Psoas muscle (tissue), 8 donors: ENCODE results near the gene PCDH9. TPM values are rescaled to one million over a fixed set of nuclear protein-coding genes. Genes with fewer than 3 reads are reported as not detected.

ENCODE experiments used
- ATAC-seq, 4 donors: fragments of 200-7000 bp; cut with Tn5 transposase; one replicate each; pipeline ENCODE4 v1.9.1; 2020; ENCODE audit warnings: moderate library complexity in 3 of 4, mild to moderate bottlenecking in 2 of 4
- DNase-seq, 2 donors: peaks; one replicate each; pipeline ENCODE4 v3.0.0-alpha.2; 2020
- H3K27ac ChIP-seq: fragments of 200-600 bp; one replicate; pipeline ENCODE4 v1.8.0; 2022
- H3K27me3 ChIP-seq, 3 donors: fragments of 200-600 bp in 1 of 3; one replicate each; pipeline versions ENCODE4 v1.6.1 to v1.8.0; 2013 to 2022; ENCODE audit warnings: low read length in 2 of 3, mild to moderate bottlenecking in 2 of 3, moderate library complexity in 1 of 3; ENCODE audit not compliant: insufficient read depth in 3 of 3
- H3K36me3 ChIP-seq, 2 donors: fragments of 200-600 bp in 1 of 2; one replicate each; pipeline versions ENCODE4 v1.6.1 to v1.8.0; 2013 to 2022; ENCODE audit warnings: low read depth in 1 of 2, mild to moderate bottlenecking in 1 of 2, moderate library complexity in 1 of 2; ENCODE audit not compliant: insufficient read depth in 1 of 2
- H3K4me1 ChIP-seq: fragments of 200-600 bp; one replicate; pipeline ENCODE4 v1.8.0; 2022
- H3K4me3 ChIP-seq: fragments of 200-600 bp; one replicate; pipeline ENCODE4 v1.8.0; 2022; ENCODE audit warnings: mild to moderate bottlenecking
- H3K9me3 ChIP-seq: fragments of 200-600 bp; one replicate; pipeline ENCODE4 v1.8.0; 2022
- CTCF ChIP-seq: fragments of 200-600 bp; IDR thresholded peaks from one replicate; pipeline ENCODE4 v1.8.0; 2022; ENCODE audit warnings: antibody characterized with exemption
- WGBS, 3 donors: extraction: QIAGEN DNeasy Blood & Tissue Kit; methylation state at CpG; one replicate each; pipeline versions ENCODE4 v1.1.6 to v1.1.7; 2013; 5-methylcytosine and 5-hydroxymethylcytosine counted together
- intact Hi-C, 2 donors: fragments of 100-400 bp; cut with DNase I; formaldehyde crosslinking; loops; one replicate each; pipeline versions ENCODE4 v1.11.0 to v1.14.2; 2022
- polyA plus RNA-seq, 3 donors: library from polyadenylated mRNA; stranded (reverse); fragments of 200-250 nt; gene quantifications; one replicate each; pipeline ENCODE4 v1.2.3, GENCODE V29; 2013
- total RNA-seq, 4 donors: library from RNA; stranded (reverse); fragmentation: NEBNext Ultra II Directional in 2 of 4; extraction: Animal tissue kit (Norgen Biotek cat#: 25700) in 2 of 4; gene quantifications; one replicate each; pipeline versions ENCODE4 v1.2.1 to v1.2.4, GENCODE V29; 2021 to 2023
- donor health status: healthy with polysubstance abuse.
- donor health status: DM: no; HTN: no; CAD: no; lungs with moderate emphysema.
- donor health status: Bipolar disorder and iron deficiency.
- donor health status: healthy.
- donor health status: DM: yes; HTN: yes; CAD: no.
- donor health status: DM: no; HTN: no; CAD: no.
- donor health status: DM: no; HTN: no; CAD: no.
- donor health status: DM: yes; HTN: yes; CAD: no.

The PCDH9 gene
- total and polyA plus RNA-seq, 7 donors = 0.27 to 4.9 (median 2.1) TPM

- Histone ChIP-seq H3K36me3 (no peaks in the 10 kb centered on the region), H3K4me1 (no peaks in the 10 kb centered on the region), H3K9me3 (no peaks in the 10 kb centered on the region), H3K27me3 (no peaks in the 10 kb centered on the region), H3K4me3 (no peak overlapping the region), H3K27ac (no peak overlapping the region)
- intact Hi-C loops = no loop called here
- no peak for ATAC-seq
- TF ChIP-seq CTCF = no peak
- DNase-seq = no peak
- 72 to 76% (median 74%) methylated on average over 4 of the region's 4 CpGs for WGBS, 3 donors
Observed at GRCh38 chr13:66745307-66745706, 484.8 kb downstream of the PCDH9 start.

- no peak overlapping the region for H3K4me3 ChIP-seq
- DNase-seq (no peak), ATAC-seq (no peak)
- no peak for TF ChIP-seq CTCF
- WGBS, 3 donors = 80 to 89% (median 86%) methylated on average over 2 of the region's 2 CpGs
- intact Hi-C loops = no loop called here
- H3K4me1 ChIP-seq = no peaks in the 10 kb centered on the region
- H3K27me3 ChIP-seq = no peaks in the 10 kb centered on the region
- no peaks in the 10 kb centered on the region for H3K9me3 ChIP-seq
- H3K27ac ChIP-seq = no peak overlapping the region
- no peaks in the 10 kb centered on the region for H3K36me3 ChIP-seq
Observed at GRCh38 chr13:66723576-66723975, 506.6 kb downstream of the PCDH9 start.

- Histone ChIP-seq H3K4me1 (no peaks in the 10 kb centered on the region), H3K36me3 (no peaks in the 10 kb centered on the region), H3K27ac (no peak overlapping the region), H3K4me3 (no peak overlapping the region), H3K27me3 (no peaks in the 10 kb centered on the region), H3K9me3 (no peaks in the 10 kb centered on the region)
- DNase-seq (no peak), ATAC-seq (no peak)
- no peak for TF ChIP-seq CTCF
- intact Hi-C loops = no loop called here
Observed at GRCh38 chr13:66716538-66716937, 513.6 kb downstream of the PCDH9 start.

- Histone ChIP-seq H3K27me3 (no peaks in the 10 kb centered on the region), H3K27ac (no peak overlapping the region), H3K4me1 (no peaks in the 10 kb centered on the region), H3K9me3 (no peaks in the 10 kb centered on the region), H3K4me3 (no peak overlapping the region), H3K36me3 (no peaks in the 10 kb centered on the region)
- intact Hi-C loops = no loop called here
- ATAC-seq = no peak
- no peak for DNase-seq
- no peak for TF ChIP-seq CTCF
Observed at GRCh38 chr13:66714795-66715194, 515.3 kb downstream of the PCDH9 start.

- Histone ChIP-seq H3K9me3 (no peaks in the 10 kb centered on the region), H3K27ac (no peak overlapping the region), H3K27me3 (no peaks in the 10 kb centered on the region), H3K4me3 (no peak overlapping the region), H3K36me3 (no peaks in the 10 kb centered on the region), H3K4me1 (no peaks in the 10 kb centered on the region)
- WGBS, 3 donors = 90 to 91% (median 91%) methylated on average over 2 of the region's 2 CpGs
- DNase-seq (no peak), ATAC-seq (no peak)
- TF ChIP-seq CTCF = no peak
- intact Hi-C loops = no loop called here
Observed at GRCh38 chr13:66704110-66704509, 526.0 kb downstream of the PCDH9 start.
